GM19238 (cell line): ENCODE results near the gene DEXI.
"Not testable (repeated sequence)": the region's sequence is repeated elsewhere in the genome, so short reads cannot be mapped to it uniquely, and the experiment has no call there.

Experiments
- DNase-seq: peaks from one replicate; pipeline ENCODE4 v3.0.0; 2011; ENCODE audit warnings: low spot score; ENCODE audit not compliant: insufficient read length

The DEXI gene

GRCh38 chr16:10941935-10942351, 325 bp downstream of the DEXI start:
- not testable (repeated sequence) for DNase-seq

GRCh38 chr16:10941127-10941933, 938 bp downstream of the DEXI start:
- no peak for DNase-seq

GRCh38 chr16:10940501-10941079, 1.7 kb downstream of the DEXI start:
- DNase-seq, result no peak

- DNase-seq, result no peak
These were observed 2.5 kb downstream of the DEXI start for GRCh38 chr16:10939649-10940234.

GRCh38 chr16:10938796-10939648, 3.2 kb downstream of the DEXI start:
- DNase-seq, result no peak

GRCh38 chr16:10938321-10938720, 3.9 kb downstream of the DEXI start:
- DNase-seq, result no peak

GRCh38 chr16:10937068-10937859, 5.0 kb downstream of the DEXI start:
- no peak for DNase-seq

- no peak for DNase-seq
These were observed 5.8 kb downstream of the DEXI start for GRCh38 chr16:10936272-10936984.

GRCh38 chr16:10935226-10935915, 6.9 kb downstream of the DEXI start:
- DNase-seq, result no peak

GRCh38 chr16:10934325-10935107, 7.8 kb downstream of the DEXI start:
- no peak for DNase-seq

- no peak for DNase-seq
These were observed 8.4 kb downstream of the DEXI start for GRCh38 chr16:10933865-10934264.

GRCh38 chr16:10932959-10933710, 9.1 kb downstream of the DEXI start:
- no peak for DNase-seq

GRCh38 chr16:10931977-10932632, 10.2 kb downstream of the DEXI start:
- no peak for DNase-seq

- DNase-seq, result no peak
These were observed 11.1 kb downstream of the DEXI start for GRCh38 chr16:10931134-10931533.

- DNase-seq, result no peak
These were observed 11.5 kb downstream of the DEXI start for GRCh38 chr16:10930755-10931093.

GRCh38 chr16:10929853-10930754, 12.2 kb downstream of the DEXI start:
- DNase-seq, result no peak

- DNase-seq, result not testable (repeated sequence)
These were observed 13.2 kb downstream of the DEXI start for GRCh38 chr16:10929097-10929496.
